ENCODE data around the gene LHX1.

GRCh38 chr17:36921095-36921851 is 16.0 kb upstream of the LHX1 start:
- TF ChIP-seq CTCF (IDR thresholded peaks at IDR 0.05) (no peak), EP300 (IDR thresholded peaks at IDR 0.05) (no peak), POLR2AphosphoS5 (IDR thresholded peaks at IDR 0.05) (no peak), POLR2A (IDR thresholded peaks at IDR 0.05) (no peak)
